Panc1 (cell line): ENCODE results near the gene CTDP1.

Source experiments
- POLR2AphosphoS5 ChIP-seq: IDR thresholded peaks from 2 replicates; pipeline ENCODE4 v1.6.1; 2012; ENCODE audit warnings: mild to moderate bottlenecking, low read depth, low read length, moderate library complexity
- TF ChIP-seq, protein P1 (sequence below): fragments of 450-650 bp; IDR thresholded peaks from 2 replicates; pipeline ENCODE4 v1.5.1; 2017; ENCODE audit warnings: mild to moderate bottlenecking
- TF ChIP-seq, protein P2 (sequence below), 2 experiments: IDR thresholded peaks; 2 replicates each; pipeline ENCODE4 v1.6.1; 2011 to 2012; ENCODE audit warnings: low read depth in 2 of 2, control low read depth in 1 of 2, low read length in 1 of 2, mild to moderate bottlenecking in 1 of 2, moderate library complexity in 1 of 2; ENCODE audit not compliant: insufficient read depth in 1 of 2

DNA sequence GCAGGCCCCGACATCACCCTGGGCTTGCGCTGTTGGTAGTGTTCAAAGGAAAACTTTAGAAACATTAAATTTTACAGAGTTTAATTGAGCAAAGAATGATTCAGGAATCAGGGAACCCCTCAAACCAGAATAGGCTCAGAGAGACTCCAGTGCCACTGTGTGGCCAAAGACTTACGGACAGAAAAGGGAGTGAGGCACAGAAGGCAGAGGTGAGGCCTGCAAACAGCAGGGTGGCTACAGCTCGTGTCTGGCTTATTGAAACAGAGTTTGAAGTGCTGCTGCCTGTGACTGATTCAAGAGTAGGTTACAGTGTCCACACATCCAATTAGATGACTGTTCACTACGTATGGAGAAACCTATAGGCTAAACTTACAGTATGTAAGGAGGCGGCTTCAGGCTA is 2.4 kb upstream of the CTDP1 start:
- TF ChIP-seq POLR2AphosphoS5 = no peak
- TF ChIP-seq, protein P1, sequence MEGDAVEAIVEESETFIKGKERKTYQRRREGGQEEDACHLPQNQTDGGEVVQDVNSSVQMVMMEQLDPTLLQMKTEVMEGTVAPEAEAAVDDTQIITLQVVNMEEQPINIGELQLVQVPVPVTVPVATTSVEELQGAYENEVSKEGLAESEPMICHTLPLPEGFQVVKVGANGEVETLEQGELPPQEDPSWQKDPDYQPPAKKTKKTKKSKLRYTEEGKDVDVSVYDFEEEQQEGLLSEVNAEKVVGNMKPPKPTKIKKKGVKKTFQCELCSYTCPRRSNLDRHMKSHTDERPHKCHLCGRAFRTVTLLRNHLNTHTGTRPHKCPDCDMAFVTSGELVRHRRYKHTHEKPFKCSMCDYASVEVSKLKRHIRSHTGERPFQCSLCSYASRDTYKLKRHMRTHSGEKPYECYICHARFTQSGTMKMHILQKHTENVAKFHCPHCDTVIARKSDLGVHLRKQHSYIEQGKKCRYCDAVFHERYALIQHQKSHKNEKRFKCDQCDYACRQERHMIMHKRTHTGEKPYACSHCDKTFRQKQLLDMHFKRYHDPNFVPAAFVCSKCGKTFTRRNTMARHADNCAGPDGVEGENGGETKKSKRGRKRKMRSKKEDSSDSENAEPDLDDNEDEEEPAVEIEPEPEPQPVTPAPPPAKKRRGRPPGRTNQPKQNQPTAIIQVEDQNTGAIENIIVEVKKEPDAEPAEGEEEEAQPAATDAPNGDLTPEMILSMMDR = no peak
- TF ChIP-seq, protein P2, sequence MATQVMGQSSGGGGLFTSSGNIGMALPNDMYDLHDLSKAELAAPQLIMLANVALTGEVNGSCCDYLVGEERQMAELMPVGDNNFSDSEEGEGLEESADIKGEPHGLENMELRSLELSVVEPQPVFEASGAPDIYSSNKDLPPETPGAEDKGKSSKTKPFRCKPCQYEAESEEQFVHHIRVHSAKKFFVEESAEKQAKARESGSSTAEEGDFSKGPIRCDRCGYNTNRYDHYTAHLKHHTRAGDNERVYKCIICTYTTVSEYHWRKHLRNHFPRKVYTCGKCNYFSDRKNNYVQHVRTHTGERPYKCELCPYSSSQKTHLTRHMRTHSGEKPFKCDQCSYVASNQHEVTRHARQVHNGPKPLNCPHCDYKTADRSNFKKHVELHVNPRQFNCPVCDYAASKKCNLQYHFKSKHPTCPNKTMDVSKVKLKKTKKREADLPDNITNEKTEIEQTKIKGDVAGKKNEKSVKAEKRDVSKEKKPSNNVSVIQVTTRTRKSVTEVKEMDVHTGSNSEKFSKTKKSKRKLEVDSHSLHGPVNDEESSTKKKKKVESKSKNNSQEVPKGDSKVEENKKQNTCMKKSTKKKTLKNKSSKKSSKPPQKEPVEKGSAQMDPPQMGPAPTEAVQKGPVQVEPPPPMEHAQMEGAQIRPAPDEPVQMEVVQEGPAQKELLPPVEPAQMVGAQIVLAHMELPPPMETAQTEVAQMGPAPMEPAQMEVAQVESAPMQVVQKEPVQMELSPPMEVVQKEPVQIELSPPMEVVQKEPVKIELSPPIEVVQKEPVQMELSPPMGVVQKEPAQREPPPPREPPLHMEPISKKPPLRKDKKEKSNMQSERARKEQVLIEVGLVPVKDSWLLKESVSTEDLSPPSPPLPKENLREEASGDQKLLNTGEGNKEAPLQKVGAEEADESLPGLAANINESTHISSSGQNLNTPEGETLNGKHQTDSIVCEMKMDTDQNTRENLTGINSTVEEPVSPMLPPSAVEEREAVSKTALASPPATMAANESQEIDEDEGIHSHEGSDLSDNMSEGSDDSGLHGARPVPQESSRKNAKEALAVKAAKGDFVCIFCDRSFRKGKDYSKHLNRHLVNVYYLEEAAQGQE (IDR thresholded peaks at IDR 0.05; ENCODE audit: insufficient read depth in 1 of 2, low read depth in 2 of 2, low read length in 1 of 2) = no peak
